Cardiac muscle cell (in vitro differentiated cells and primary cell): Measurements from ENCODE around the gene TMEM156. TPM values are rescaled to one million over a fixed set of nuclear protein-coding genes. Genes with fewer than 3 reads are reported as not detected.

Source experiments
- DNase-seq, 2 donors: peaks; one replicate each; pipeline versions ENCODE4 v3.0.0 to v3.0.0-alpha.2; 2010 to 2017; ENCODE audit warnings: low read depth in 1 of 2, low spot score in 1 of 2
- H3K27ac ChIP-seq: fragments of 200-600 bp; sonication (generic); 2 replicates; pipeline ENCODE4 v1.5.1; 2016
- H3K27me3 ChIP-seq: fragments of 200-600 bp; sonication (generic); 2 replicates; pipeline ENCODE4 v1.6.0; 2016; ENCODE audit warnings: control low read depth
- H3K36me3 ChIP-seq: fragments of 200-600 bp; sonication (generic); 2 replicates; pipeline ENCODE4 v1.5.1; 2016; ENCODE audit warnings: control low read depth
- H3K4me1 ChIP-seq: fragments of 200-600 bp; sonication (generic); 2 replicates; pipeline ENCODE4 v1.8.1; 2017; ENCODE audit warnings: low read depth, mild to moderate bottlenecking, mixed run types
- H3K4me3 ChIP-seq: fragments of 200-600 bp; sonication (generic); 2 replicates; pipeline ENCODE4 v1.5.1; 2016; ENCODE audit warnings: mild to moderate bottlenecking
- H3K9me3 ChIP-seq: fragments of 200-600 bp; sonication (generic); 2 replicates; pipeline ENCODE4 v1.5.1; 2017; ENCODE audit warnings: low read depth, mild to moderate bottlenecking, control low read depth
- polyA plus RNA-seq: library from polyadenylated mRNA; unstranded; fragments of >200 nt; fragmentation: Nextera tagmentation; extraction: Ambion mirVana; gene quantifications from 2 replicates; pipeline ENCODE4 v1.2.1, GENCODE V29; 2016
- total RNA-seq: library from RNA; depleted of rRNA; stranded (reverse); fragments of >200 nt; gene quantifications from 2 replicates; pipeline ENCODE4 v1.2.3, GENCODE V29; 2016
- TF ChIP-seq, protein P1 (sequence below): IDR thresholded peaks from 2 replicates; pipeline ENCODE4 v1.5.1; 2012; ENCODE audit warnings: low read depth, mild to moderate bottlenecking, low read length

TMEM156 gene
- total and polyA plus RNA-seq, 2 experiments from 2014 or later: not detected

DNA sequence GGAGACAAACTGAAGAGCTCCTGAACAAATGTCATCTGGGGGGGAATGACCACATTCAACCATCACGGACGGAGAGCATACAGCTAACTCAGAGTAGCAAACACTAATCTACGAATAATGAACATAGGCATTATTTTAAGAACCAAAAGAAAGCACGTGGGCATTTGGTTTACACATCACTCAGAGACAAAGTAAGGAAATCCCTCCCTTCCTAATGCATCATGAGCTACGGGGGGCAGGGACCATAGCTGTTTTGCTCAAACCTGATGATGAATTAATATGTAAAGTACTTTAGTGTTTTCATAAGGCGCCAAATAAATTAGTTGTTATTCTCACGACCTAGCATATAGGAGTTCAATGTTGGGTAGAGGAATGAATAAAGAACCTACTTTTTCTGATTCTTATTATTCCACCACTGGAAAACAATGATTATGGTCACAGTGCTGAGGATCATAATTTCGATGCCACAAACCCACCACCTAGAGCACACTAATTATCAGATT, 11.7 kb upstream of the TMEM156 start:
- H3K36me3 ChIP-seq: no peaks in the 10 kb centered on the region
- DNase-seq: peak in 1 of 2 donors; percentile 60
- peak overlapping the region; percentile 100 for H3K4me3 ChIP-seq
- H3K4me1 ChIP-seq: no peaks in the 10 kb centered on the region
- peak overlapping the region; percentile 69 for H3K27ac ChIP-seq
- TF ChIP-seq, protein P1, sequence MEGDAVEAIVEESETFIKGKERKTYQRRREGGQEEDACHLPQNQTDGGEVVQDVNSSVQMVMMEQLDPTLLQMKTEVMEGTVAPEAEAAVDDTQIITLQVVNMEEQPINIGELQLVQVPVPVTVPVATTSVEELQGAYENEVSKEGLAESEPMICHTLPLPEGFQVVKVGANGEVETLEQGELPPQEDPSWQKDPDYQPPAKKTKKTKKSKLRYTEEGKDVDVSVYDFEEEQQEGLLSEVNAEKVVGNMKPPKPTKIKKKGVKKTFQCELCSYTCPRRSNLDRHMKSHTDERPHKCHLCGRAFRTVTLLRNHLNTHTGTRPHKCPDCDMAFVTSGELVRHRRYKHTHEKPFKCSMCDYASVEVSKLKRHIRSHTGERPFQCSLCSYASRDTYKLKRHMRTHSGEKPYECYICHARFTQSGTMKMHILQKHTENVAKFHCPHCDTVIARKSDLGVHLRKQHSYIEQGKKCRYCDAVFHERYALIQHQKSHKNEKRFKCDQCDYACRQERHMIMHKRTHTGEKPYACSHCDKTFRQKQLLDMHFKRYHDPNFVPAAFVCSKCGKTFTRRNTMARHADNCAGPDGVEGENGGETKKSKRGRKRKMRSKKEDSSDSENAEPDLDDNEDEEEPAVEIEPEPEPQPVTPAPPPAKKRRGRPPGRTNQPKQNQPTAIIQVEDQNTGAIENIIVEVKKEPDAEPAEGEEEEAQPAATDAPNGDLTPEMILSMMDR: no peak
- no peaks in the 10 kb centered on the region for H3K27me3 ChIP-seq
- H3K9me3 ChIP-seq: no peaks in the 10 kb centered on the region

DNA sequence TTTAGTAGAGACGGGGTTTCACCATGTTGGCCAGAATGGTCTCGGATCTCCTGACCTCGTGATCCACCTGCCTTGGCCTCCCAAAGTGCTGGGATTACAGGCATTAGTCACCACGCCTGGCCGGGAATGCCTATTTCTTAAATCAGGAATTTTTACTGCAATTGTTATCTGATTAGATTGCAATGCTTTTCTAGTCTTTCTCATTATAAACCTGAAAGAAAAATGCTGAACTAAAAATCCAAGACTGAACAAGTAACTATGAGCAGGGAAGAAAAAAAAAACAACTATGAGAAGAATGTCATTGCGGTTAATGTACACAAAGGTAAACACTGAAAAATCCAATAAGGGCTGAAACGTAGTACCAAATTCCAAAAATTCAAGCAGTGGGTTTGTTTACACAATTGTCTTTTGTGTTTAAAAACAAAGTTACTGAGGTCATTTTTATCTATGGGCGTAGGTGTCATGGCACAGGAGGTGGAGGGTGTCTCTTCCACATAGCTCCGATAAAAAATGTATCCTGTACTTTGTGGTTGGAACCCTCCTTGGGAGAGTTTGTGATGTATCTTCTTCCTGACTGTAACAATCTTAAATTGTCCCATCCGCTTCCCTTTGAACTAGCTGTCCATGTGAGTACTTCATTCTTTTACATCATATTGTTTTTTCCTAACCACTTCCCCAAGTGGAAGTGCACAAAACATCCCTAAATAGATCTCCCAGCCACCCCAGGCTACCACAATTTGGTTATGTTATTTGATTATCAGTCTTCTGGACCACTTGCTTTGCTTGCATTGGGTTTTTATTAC, 11.1 kb upstream of the TMEM156 start:
- Histone ChIP-seq H3K36me3 (no peaks in the 10 kb centered on the region), H3K27me3 (no peaks in the 10 kb centered on the region), H3K9me3 (no peaks in the 10 kb centered on the region), H3K4me1 (no peaks in the 10 kb centered on the region), H3K4me3 (no peak overlapping the region), H3K27ac (peak overlapping the region; percentile 69)
- TF ChIP-seq, protein P1: no peak
- DNase-seq: peak in 1 of 2 donors; percentile 43

DNA sequence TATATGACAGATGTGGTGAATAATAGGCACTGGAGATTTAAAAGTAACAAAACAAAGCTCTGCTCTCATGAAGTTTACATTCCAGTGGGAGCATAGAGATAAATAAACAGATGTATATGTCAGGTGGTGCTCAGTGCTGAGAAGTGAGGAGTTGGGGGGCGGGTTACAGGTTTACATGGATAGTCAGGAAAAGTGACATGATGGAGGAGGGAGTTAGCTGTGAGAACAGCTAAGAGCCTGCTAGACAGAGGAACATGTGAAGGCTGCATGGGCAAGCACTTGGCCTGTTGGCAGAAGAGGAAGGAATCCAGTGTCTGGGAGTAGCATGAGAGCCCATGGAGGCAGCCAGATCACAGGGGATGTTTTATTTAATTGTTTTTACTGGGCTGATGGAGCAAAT, 10.2 kb upstream of the TMEM156 start:
- TF ChIP-seq, protein P1: no peak
- no peaks in the 10 kb centered on the region for H3K36me3 ChIP-seq
- DNase-seq: no peak
- no peaks in the 10 kb centered on the region for H3K27me3 ChIP-seq
- no peaks in the 10 kb centered on the region for H3K4me1 ChIP-seq
- no peak overlapping the region for H3K4me3 ChIP-seq
- H3K27ac ChIP-seq: no peak overlapping the region
- H3K9me3 ChIP-seq: no peaks in the 10 kb centered on the region

DNA sequence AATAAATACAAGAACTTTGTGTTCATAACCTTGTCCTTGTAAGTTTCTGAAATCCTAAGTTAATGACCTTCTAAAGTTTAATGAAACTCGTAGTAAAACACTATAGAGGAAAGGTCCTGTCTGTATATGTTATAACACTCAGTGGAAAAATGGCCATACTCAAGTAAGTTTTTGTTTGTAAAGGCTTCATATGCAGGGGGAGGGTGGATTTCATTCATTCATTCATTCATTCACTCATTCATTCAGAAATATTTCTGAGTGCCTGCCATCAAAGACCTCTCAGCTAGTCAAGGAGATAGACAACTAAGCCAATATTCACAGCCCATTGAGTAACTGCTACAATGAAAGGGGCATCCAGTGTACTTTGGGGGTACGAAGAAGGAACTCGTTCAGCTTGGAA, 6.9 kb upstream of the TMEM156 start:
- no peak overlapping the region for H3K4me3 ChIP-seq
- no peak overlapping the region for H3K27ac ChIP-seq
- DNase-seq: no peak
- H3K27me3 ChIP-seq: no peaks in the 10 kb centered on the region
- H3K9me3 ChIP-seq: no peaks in the 10 kb centered on the region
- H3K4me1 ChIP-seq: no peaks in the 10 kb centered on the region
- H3K36me3 ChIP-seq: no peaks in the 10 kb centered on the region
- TF ChIP-seq, protein P1: no peak

DNA sequence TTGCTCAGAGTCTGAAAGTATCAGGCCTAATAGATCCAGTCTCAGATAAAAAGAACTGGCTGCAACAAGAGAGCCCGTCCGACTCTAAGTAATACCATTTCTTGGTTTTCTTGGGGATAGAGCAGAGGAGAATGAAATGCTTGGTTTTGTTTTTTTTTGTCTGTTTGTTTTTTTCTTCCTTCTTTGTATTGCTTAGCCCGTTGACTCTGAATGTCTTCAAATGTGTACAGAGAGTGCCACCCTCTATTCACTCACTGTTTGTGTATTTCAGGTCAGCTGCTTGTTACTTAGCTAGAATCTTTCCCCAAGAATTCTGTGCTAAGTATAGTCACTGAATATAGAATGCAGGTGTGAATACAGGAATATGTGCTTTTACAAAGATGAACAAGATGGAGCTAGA, 5.7 kb upstream of the TMEM156 start:
- DNase-seq: no peak
- Histone ChIP-seq H3K27me3 (no peaks in the 10 kb centered on the region), H3K27ac (no peak overlapping the region), H3K4me3 (no peak overlapping the region), H3K36me3 (no peaks in the 10 kb centered on the region), H3K9me3 (no peaks in the 10 kb centered on the region), H3K4me1 (no peaks in the 10 kb centered on the region)
- TF ChIP-seq, protein P1: no peak
